Upper lobe of left lung (tissue), 6 donors: ENCODE results near the gene DGCR8. TPM values are rescaled to one million over a fixed set of nuclear protein-coding genes. Genes with fewer than 3 reads are reported as not detected.

Source experiments
- ATAC-seq, 2 donors: fragments of 200-7000 bp; cut with Tn5 transposase; one replicate each; pipeline ENCODE4 v1.9.1; 2022; ENCODE audit warnings: mild to moderate bottlenecking in 2 of 2, moderate library complexity in 2 of 2; ENCODE audit not compliant: low FRiP score in 2 of 2
- DNase-seq, 2 donors: peaks; one replicate each; pipeline ENCODE4 v3.0.0-alpha.2; 2019 to 2020
- H3K27ac ChIP-seq, 4 donors: fragments of 200-600 bp; sonication (generic); one replicate each; pipeline ENCODE4 v1.5.1; 2016 to 2019
- H3K27me3 ChIP-seq, 4 donors: fragments of 200-600 bp; sonication (generic); one replicate each; pipeline ENCODE4 v1.5.1; 2017 to 2019
- H3K36me3 ChIP-seq, 4 donors: fragments of 200-600 bp; sonication (generic); one replicate each; pipeline ENCODE4 v1.5.1; 2016 to 2019
- H3K4me1 ChIP-seq, 4 donors: fragments of 200-600 bp; sonication (generic); one replicate each; pipeline ENCODE4 v1.5.1; 2018 to 2019
- H3K4me3 ChIP-seq, 4 donors: fragments of 200-600 bp; sonication (generic); one replicate each; pipeline ENCODE4 v1.5.1; 2017 to 2019; ENCODE audit warnings: mild to moderate bottlenecking in 2 of 4, moderate library complexity in 1 of 4
- H3K9me3 ChIP-seq, 4 donors: fragments of 200-600 bp; sonication (generic); one replicate each; pipeline ENCODE4 v1.5.1; 2018 to 2019
- EP300 ChIP-seq, 4 donors: sonication (generic); formaldehyde crosslinking; IDR thresholded peaks; one replicate each; pipeline ENCODE4 v1.5.1; 2017; ENCODE audit warnings: antibody characterized with exemption in 4 of 4, control low read depth in 2 of 4
- POLR2A ChIP-seq, 4 donors: fragments of 450-650 bp; IDR thresholded peaks; one replicate each; pipeline ENCODE4 v1.5.1; 2016 to 2017; ENCODE audit warnings: antibody characterized with exemption in 4 of 4, mild to moderate bottlenecking in 2 of 4
- POLR2AphosphoS5 ChIP-seq, 2 donors: sonication (generic); formaldehyde crosslinking; IDR thresholded peaks; one replicate each; pipeline ENCODE4 v1.5.1; 2017; ENCODE audit warnings: antibody characterized with exemption in 2 of 2
- WGBS, 2 donors: methylation state at CpG; one replicate each; pipeline ENCODE4 v1.1.5; 2017 to 2018; 5-methylcytosine and 5-hydroxymethylcytosine counted together
- total RNA-seq, 6 donors: library from RNA; depleted of rRNA in 4 of 6; stranded (reverse); fragments of >200 nt in 4 of 6; gene quantifications; one replicate each; pipeline versions ENCODE4 v1.1.0 to v1.2.1, GENCODE V29; 2016 to 2021
- TF ChIP-seq, protein P1 (sequence below), 6 experiments: fragments of 450-650 bp in 4 of 6; fragments of 200-600 bp in 2 of 6; sonication (generic) in 2 of 6; IDR thresholded peaks; one replicate each; pipeline ENCODE4 v1.5.1; 2016 to 2019; ENCODE audit warnings: antibody characterized with exemption in 6 of 6
- donor health status: DM: no; HTN: no; CAD: no; lungs with moderate emphysema.
- donor health status: DM: no; HTN: yes; CAD: no; lungs with severe emphysema.

The DGCR8 gene
- total RNA-seq, 6 donors from 2014 or later = 27.7 to 95.3 (median 33.1) TPM

DNA sequence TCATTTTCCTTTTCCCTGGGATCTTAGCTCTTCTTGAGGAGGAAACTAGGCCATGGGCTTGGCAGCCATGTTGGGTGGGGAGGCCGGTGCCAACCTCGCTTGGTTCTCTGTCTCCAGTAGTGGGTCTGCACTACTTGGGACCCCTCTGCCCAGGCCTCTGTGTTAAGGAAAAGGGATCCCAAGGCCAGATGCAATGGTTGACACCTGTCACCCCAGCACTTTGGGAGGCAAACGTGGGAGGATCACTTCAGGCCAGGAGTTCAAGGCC, 49.6 kb downstream of the DGCR8 start:
- H3K27me3 ChIP-seq = no peaks in the 10 kb centered on the region
- peaks cover 0 to 31% (median 27%) of the 10 kb centered on the region in 4 donors for H3K36me3 ChIP-seq
- TF ChIP-seq POLR2AphosphoS5 (IDR thresholded peaks at IDR 0.05) = no peak
- no peak for TF ChIP-seq EP300 (IDR thresholded peaks at IDR 0.05)
- no peak for TF ChIP-seq POLR2A (IDR thresholded peaks at IDR 0.05)
- TF ChIP-seq, protein P1, sequence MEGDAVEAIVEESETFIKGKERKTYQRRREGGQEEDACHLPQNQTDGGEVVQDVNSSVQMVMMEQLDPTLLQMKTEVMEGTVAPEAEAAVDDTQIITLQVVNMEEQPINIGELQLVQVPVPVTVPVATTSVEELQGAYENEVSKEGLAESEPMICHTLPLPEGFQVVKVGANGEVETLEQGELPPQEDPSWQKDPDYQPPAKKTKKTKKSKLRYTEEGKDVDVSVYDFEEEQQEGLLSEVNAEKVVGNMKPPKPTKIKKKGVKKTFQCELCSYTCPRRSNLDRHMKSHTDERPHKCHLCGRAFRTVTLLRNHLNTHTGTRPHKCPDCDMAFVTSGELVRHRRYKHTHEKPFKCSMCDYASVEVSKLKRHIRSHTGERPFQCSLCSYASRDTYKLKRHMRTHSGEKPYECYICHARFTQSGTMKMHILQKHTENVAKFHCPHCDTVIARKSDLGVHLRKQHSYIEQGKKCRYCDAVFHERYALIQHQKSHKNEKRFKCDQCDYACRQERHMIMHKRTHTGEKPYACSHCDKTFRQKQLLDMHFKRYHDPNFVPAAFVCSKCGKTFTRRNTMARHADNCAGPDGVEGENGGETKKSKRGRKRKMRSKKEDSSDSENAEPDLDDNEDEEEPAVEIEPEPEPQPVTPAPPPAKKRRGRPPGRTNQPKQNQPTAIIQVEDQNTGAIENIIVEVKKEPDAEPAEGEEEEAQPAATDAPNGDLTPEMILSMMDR (IDR thresholded peaks at IDR 0.05) = no peak
- no peak overlapping the region for H3K27ac ChIP-seq
- ATAC-seq (no peak), DNase-seq (no peak)
- H3K4me1 ChIP-seq = peaks cover 21 to 38% (median 27%) of the 10 kb centered on the region in 4 donors
- H3K9me3 ChIP-seq = no peaks in the 10 kb centered on the region
- WGBS, 2 donors = 77 to 84% methylated on average over 3 of the region's 3 CpGs
- no peak overlapping the region for H3K4me3 ChIP-seq

DNA sequence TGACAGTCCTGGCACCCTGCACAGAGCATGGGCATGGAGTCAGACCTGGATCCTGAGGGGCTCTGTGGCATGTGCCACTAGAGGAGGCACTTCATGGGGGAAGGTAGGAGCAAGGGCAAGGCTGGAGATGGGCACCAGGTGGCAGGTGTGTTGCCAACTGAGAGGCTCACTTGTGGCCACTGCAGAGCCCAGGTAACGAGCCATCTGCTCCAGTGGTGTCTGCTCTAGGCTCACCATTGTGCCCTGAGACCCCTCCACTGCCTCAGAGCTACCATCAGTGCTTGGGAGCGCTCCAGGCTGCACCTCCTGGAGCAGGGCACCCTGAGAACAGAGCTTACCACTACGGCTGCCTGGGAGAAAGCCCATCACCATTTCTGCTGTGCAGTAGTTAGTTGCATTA, 50.3 kb downstream of the DGCR8 start:
- Histone ChIP-seq H3K36me3 (peaks cover 0 to 25% (median 22%) of the 10 kb centered on the region in 4 donors), H3K9me3 (no peaks in the 10 kb centered on the region), H3K27me3 (no peaks in the 10 kb centered on the region), H3K4me1 (peaks cover 25 to 45% (median 27%) of the 10 kb centered on the region in 4 donors), H3K4me3 (peak overlapping the region in 3 of 4 donors; percentile 80 to 97 (median 97)), H3K27ac (peak overlapping the region in 3 of 4 donors; percentile 92 to 94 (median 93))
- DNase-seq (no peak), ATAC-seq (no peak)
- TF ChIP-seq, protein P1 (IDR thresholded peaks at IDR 0.05) = no peak
- no peak for TF ChIP-seq POLR2A (IDR thresholded peaks at IDR 0.05)
- no peak for TF ChIP-seq POLR2AphosphoS5 (IDR thresholded peaks at IDR 0.05)
- TF ChIP-seq EP300 (IDR thresholded peaks at IDR 0.05) = no peak
- WGBS, 2 donors = 75% methylated on average over 3 of the region's 3 CpGs; no CpG with 5 or more reads in 1 of the 2 donors

DNA sequence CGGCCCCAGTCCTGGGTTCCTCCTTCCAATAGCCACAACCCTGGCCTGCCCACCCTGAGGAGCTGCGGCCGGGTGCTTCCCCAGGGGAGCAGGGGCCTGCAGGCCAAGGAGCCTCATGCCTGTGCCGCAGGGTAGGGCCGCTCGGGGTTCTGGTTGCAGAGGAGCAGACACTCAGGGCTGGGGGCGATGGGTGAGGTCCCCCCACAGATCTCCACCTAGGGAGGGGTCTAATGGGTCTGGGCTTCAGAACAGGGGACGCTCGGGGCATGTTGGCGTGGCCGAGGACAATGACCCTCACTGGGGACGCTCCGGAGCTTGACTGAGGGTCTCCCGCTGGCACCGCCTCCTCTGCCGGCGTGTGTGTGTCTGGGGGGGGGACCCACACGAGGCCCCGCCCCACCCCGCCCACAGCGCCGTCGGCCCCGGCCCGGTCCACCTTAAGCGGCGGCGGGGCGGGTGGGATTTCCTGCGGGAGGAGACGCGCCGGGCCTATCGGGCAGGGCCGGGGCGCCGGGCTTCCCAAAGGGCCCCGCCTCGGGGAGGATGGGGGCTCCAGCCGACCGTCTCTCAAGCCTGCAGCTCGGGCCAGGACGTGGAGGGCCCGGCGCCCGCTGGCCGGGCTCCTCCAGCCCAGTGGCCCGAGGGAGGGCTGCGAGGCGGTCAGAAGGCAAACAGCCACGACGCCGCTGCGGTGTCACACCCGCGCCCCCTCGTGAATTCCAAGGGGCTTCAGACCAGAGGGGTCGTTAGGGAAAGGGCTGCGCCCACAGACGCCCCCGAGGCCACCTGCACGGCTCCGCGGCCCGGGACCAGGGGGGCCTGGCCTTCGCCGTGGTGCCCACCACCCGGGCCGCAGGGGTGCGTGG, 50.9 kb downstream of the DGCR8 start:
- TF ChIP-seq EP300 (IDR thresholded peaks at IDR 0.05) (no peak), POLR2AphosphoS5 (IDR thresholded peaks at IDR 0.05) (peak; percentile 20 to 58), POLR2A (IDR thresholded peaks at IDR 0.05) (peak in 3 of 4 donors; percentile 26 to 40 (median 31))
- TF ChIP-seq, protein P1 (IDR thresholded peaks at IDR 0.05) = no peak
- Histone ChIP-seq H3K36me3 (peaks cover 0 to 18% (median 15%) of the 10 kb centered on the region in 4 donors), H3K27ac (peak overlapping the region; percentile 81 to 94 (median 92)), H3K4me1 (peaks cover 30 to 51% (median 34%) of the 10 kb centered on the region in 4 donors), H3K4me3 (peak overlapping the region; percentile 80 to 99 (median 97)), H3K9me3 (no peaks in the 10 kb centered on the region), H3K27me3 (no peaks in the 10 kb centered on the region)
- 10% methylated on average over 13 of the region's 70 CpGs; no CpG with 5 or more reads in 1 of the 2 donors for WGBS, 2 donors
- DNase-seq = peak; percentile 90 to 95
- ATAC-seq = peak; percentile 83 to 94

DNA sequence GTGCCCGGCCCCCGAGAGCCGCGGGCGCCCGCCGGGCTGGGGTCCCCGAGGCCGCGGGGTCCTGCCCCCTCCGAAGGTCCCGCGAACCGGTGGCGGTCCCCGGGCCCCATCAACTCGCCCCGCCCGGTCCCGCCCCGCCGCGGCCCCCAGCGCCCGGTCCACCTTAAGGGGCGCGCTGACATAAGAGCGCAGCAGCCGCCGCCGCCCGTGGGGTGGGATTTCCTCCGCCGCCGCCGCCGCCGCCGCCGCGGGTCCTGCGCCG, 51.5 kb downstream of the DGCR8 start, which contains the start of gene ZDHHC8:
TSS of gene ZDHHC8 (plus strand) at position 208 of the 262 bp plus-strand sequence. CDS start 144 bp downstream, outside the sequence.
- DNase-seq = peak; percentile 31 to 92
- Histone ChIP-seq H3K27ac (peak within 1 kb of the TSS; percentile 81 to 94 (median 92)), H3K36me3 (peaks cover 0 to 13% (median 10%) of the 10 kb centered on the region in 4 donors), H3K4me1 (peaks cover 32 to 57% (median 38%) of the 10 kb centered on the region in 4 donors), H3K4me3 (peak within 1 kb of the TSS; percentile 80 to 99 (median 97)), H3K9me3 (no peaks in the 10 kb centered on the region), H3K27me3 (no peaks in the 10 kb centered on the region)
- no CpG with 5 or more reads among the region's 43 CpGs for WGBS, 2 donors
- peak in 1 of 2 donors; percentile 76 for ATAC-seq
- TF ChIP-seq POLR2AphosphoS5 (IDR thresholded peaks at IDR 0.05) = no peak
- TF ChIP-seq, protein P1 (IDR thresholded peaks at IDR 0.05) = peak in 1 of 6 experiments; percentile 16
